MCF 10A (cell line): ENCODE results near the gene LNX1. TPM values are rescaled to one million over a fixed set of nuclear protein-coding genes. Genes with fewer than 3 reads are reported as not detected.

Source experiments
- BruUV-seq: library from RNA; stranded (reverse); fragments of 400-500 nt; replicated peaks from 2 replicates; lab custom pipeline; 2021; lab: Mats Ljungman, UMichigan
- CTCF ChIA-PET: fragments of 300-600 bp; sonication (Branson Sonifier 250); formaldehyde crosslinking; extraction: SDS; loops from one replicate; lab custom pipeline; 2021; ENCODE audit warnings: antibody characterized with exemption, inconsistent platforms; lab: Yijun Ruan, JAX
- POLR2A ChIA-PET: fragments of 300-600, 350-650 bp; sonication (Branson Sonifier 250); formaldehyde crosslinking; extraction: SDS; loops from one replicate; lab custom pipeline; 2020; ENCODE audit warnings: antibody characterized with exemption, inconsistent platforms; lab: Yijun Ruan, JAX
- DNase-seq: peaks from one replicate; pipeline ENCODE4 v3.0.0-alpha.2; 2018; ENCODE audit not compliant: unreplicated experiment
- H3K27ac Mint-ChIP-seq: one replicate; pipeline ENCODE4 v1.8.0; 2022; ENCODE audit warnings: mild to moderate bottlenecking, low read depth, mixed read lengths; ENCODE audit not compliant: unreplicated experiment
- H3K27me3 Mint-ChIP-seq: one replicate; pipeline ENCODE4 v1.8.0; 2022; ENCODE audit warnings: mixed read lengths; ENCODE audit not compliant: insufficient read depth, unreplicated experiment
- H3K36me3 Mint-ChIP-seq: one replicate; pipeline ENCODE4 v1.8.0; 2022; ENCODE audit warnings: mild to moderate bottlenecking, moderate library complexity, mixed read lengths; ENCODE audit not compliant: insufficient read depth, unreplicated experiment
- H3K4me1 Mint-ChIP-seq: one replicate; pipeline ENCODE4 v1.8.0; 2022; ENCODE audit warnings: mixed read lengths; ENCODE audit not compliant: insufficient read depth, unreplicated experiment
- H3K4me3 Mint-ChIP-seq: one replicate; pipeline ENCODE4 v1.8.0; 2022; ENCODE audit warnings: mild to moderate bottlenecking, moderate library complexity, mixed read lengths; ENCODE audit not compliant: unreplicated experiment
- H3K9me3 Mint-ChIP-seq: one replicate; pipeline ENCODE4 v1.8.0; 2022; ENCODE audit warnings: mixed read lengths; ENCODE audit not compliant: unreplicated experiment
- CTCF ChIP-seq: fragments of 200-600 bp; IDR thresholded peaks from one replicate; pipeline ENCODE4 v1.8.0; 2022; ENCODE audit warnings: antibody characterized with exemption, mild to moderate bottlenecking; ENCODE audit not compliant: unreplicated experiment
- intact Hi-C: fragments of 100-400 bp; cut with micrococcal nuclease; formaldehyde crosslinking; loops from 2 replicates; pipeline ENCODE4 v1.14.1; 2022
- total RNA-seq: library from RNA; stranded (reverse); gene quantifications from 2 replicates; pipeline ENCODE4 v1.2.3, GENCODE V29; 2022

LNX1 gene
- total RNA-seq, 1 experiment from 2014 or later, result not detected

DNA sequence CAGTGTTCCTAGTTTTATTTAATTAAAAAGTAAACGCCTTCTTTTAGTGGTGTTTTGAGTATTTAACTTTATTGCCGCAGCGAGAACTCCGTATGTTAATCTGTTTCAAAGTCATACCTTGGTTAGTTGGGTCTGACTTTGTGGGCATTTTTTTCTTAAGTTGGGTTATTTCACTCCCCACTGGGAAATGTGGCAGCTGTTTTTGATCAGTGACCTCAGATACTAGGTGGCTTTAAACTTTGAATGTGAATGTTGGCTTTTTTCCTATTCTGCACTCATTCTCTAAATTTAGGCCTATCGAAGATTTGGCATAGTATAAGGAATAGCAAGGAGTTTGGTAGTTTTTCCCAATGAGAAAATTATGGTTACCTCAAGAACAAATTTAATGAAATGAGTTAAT, 127.9 kb downstream of the LNX1 start:
- Mint-ChIP-seq H3K4me3 (no peak overlapping the region), H3K4me1 (peaks cover 6% of the 10 kb centered on the region), H3K36me3 (peaks cover 50% of the 10 kb centered on the region), H3K9me3 (peaks cover 9% of the 10 kb centered on the region), H3K27ac (no peak overlapping the region), H3K27me3 (no peaks in the 10 kb centered on the region)
- intact Hi-C loops, result no loop called here
- TF ChIP-seq CTCF, result no peak
- CTCF ChIA-PET, result no interaction called here
- DNase-seq, result no peak
- BruUV-seq, result no TSS peak
- POLR2A ChIA-PET, result interaction anchor here (0.6 kb wide), 1 partner anchor 277 kb away, joined by 3 read pairs; no protein-coding TSS in a partner anchor

GRCh38 chr4:53461244-53461643, 130.0 kb downstream of the LNX1 start:
- no peak for TF ChIP-seq CTCF
- peaks cover 6% of the 10 kb centered on the region for H3K4me1 Mint-ChIP-seq
- intact Hi-C loops, result no loop called here
- POLR2A ChIA-PET, result no interaction called here
- peaks cover 45% of the 10 kb centered on the region for H3K36me3 Mint-ChIP-seq
- no peak overlapping the region for H3K4me3 Mint-ChIP-seq
- H3K27ac Mint-ChIP-seq, result no peak overlapping the region
- H3K27me3 Mint-ChIP-seq, result no peaks in the 10 kb centered on the region
- no peaks in the 10 kb centered on the region for H3K9me3 Mint-ChIP-seq
- CTCF ChIA-PET, result interaction anchor here (1.7 kb wide), 1 partner anchor 773 kb away, joined by 4 read pairs; no protein-coding TSS in a partner anchor
- no TSS peak for BruUV-seq
- DNase-seq, result no peak

- H3K4me3 Mint-ChIP-seq, result no peak overlapping the region
- ChIA-PET CTCF (interaction anchor here (0.6 to 1.0 kb wide), 2 partner anchors 152 to 774 kb away, joined by 3 read pairs; no protein-coding TSS in a partner anchor), POLR2A (no interaction called here)
- no TSS peak for BruUV-seq
- TF ChIP-seq CTCF, result no peak
- intact Hi-C loops, result no loop called here
- H3K4me1 Mint-ChIP-seq, result peaks cover 6% of the 10 kb centered on the region
- no peak overlapping the region for H3K27ac Mint-ChIP-seq
- DNase-seq, result peak; percentile 5
- H3K36me3 Mint-ChIP-seq, result peaks cover 61% of the 10 kb centered on the region
- no peaks in the 10 kb centered on the region for H3K27me3 Mint-ChIP-seq
- no peaks in the 10 kb centered on the region for H3K9me3 Mint-ChIP-seq
Observed at GRCh38 chr4:53459548-53459947, 131.7 kb downstream of the LNX1 start.

GRCh38 chr4:53456178-53456577, 135.1 kb downstream of the LNX1 start:
- H3K4me3 Mint-ChIP-seq, result no peak overlapping the region
- H3K27ac Mint-ChIP-seq, result no peak overlapping the region
- DNase-seq, result no peak
- H3K36me3 Mint-ChIP-seq, result peaks cover 75% of the 10 kb centered on the region
- CTCF ChIA-PET, result no interaction called here
- H3K9me3 Mint-ChIP-seq, result no peaks in the 10 kb centered on the region
- H3K27me3 Mint-ChIP-seq, result no peaks in the 10 kb centered on the region
- BruUV-seq, result no TSS peak
- TF ChIP-seq CTCF, result no peak
- POLR2A ChIA-PET, result interaction anchor here (0.7 kb wide), 1 partner anchor 418 kb away, joined by 3 read pairs; no protein-coding TSS in a partner anchor
- intact Hi-C loops, result no loop called here
- peaks cover 6% of the 10 kb centered on the region for H3K4me1 Mint-ChIP-seq
